Left hindlimb (tissue), 1 donor: ENCODE measurements around the gene PVALEF.

ENCODE experiments used
- DNase-seq: peaks from one replicate; pipeline ENCODE4 v3.0.0-alpha.2; 2018

The PVALEF gene

DNA sequence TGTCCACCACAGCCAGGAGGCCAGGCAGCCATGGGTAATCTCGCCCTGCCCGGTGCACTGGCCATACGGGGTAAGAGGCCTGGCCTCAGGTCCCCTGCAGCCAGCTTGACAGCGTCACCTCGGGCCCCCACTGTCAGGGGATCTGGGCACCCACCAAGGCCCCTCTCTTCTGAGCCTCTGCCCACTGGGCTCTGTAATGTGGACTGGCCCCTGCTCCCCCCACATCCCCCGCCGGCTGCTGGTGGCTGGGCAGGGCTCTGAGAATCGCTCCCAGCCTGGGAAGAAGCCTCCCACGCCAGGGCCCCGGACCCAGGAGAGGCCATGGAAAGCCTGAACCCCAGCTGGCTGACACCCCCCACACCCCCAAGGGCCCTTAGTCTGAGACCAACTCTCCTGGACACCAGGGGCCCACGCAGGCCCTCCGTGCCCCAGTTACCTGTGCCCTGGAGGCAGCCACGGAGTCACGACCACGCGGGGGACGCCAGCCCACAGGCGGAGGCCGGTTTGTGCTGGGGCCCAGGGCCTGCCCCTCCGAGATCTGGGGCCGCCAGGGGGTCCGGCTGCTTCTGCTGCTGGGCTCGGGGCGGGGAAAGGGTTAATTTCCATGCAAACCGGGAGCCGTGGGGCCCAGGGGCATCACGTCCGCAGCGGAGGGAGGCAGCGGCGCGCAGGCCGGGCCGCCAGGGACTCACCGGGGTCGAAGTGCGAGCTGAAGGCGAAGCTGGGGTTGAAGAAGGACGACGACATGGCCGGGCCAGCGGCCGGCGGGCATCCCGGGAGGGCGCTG, at the start of gene PVALEF:
Gene PVALEF, plus strand, starts transcription at position 262 of the 787 bp plus-strand sequence. CDS start 15,720 bp downstream, outside the sequence.
- peak; percentile 50 for DNase-seq

DNA sequence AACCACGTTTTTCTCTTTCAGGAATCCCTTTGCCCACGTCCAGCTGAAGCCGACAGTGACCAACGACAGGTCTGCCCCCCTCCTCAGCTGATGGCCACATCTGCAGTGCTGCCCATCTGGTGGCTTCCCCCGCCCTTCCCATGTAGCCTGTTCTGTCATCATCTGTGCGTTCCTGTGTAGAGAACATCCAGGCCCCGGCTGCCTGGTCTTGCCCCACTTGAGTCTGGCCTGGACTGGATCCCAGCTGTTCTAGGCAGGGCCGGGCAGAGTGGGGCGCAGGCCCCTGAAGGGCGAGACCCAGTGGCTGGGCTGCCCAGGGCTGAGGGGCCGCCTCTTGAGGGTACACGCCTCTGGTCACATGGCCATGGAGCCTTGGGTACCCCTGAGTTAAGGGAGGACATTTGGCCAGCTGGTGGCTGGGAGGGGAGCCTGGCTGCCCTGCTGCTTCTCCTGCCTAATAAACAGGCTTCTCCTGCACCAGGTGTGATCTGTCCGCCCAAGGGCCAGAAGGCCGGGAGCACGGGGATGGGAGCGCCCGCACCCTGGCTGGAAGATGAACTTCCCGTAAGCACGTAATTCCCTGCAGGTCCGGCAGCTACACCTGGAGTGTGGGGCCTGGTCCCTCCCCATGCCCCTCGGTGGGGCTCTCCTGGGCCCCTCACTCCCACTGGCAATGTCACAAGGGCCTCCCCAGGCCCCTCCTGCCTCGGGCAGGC, 49.4 kb upstream of the PVALEF start:
- no peak for DNase-seq

GRCh38 chr17:81116704-81117103, 48.6 kb upstream of the PVALEF start:
- no peak for DNase-seq

DNA sequence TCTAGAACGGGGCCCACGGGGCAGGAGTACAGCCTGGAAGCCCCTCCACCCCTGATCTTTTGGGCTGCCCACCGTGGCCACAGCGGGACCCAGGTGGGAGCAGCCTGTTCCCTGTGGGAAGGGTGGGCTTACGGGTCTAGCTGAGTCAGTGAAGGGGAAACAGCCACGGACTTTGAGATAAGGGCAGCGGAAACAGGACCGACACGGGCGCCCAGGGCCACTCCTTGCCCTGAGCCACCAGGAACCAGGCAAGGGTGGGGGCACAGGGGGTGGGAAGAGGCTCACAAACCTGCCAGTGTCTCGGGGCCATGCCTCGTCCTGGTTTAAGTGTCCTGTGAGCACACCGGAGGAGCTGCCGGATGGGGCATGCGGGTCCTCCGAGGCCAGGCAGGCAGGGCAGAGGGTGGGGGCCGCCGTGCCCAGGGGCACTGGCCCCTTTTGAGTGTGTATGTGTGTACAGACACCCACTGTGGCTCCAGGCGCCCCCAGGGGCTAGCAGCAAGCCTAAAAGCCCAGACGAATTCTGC, 47.6 kb upstream of the PVALEF start:
- no peak for DNase-seq

DNA sequence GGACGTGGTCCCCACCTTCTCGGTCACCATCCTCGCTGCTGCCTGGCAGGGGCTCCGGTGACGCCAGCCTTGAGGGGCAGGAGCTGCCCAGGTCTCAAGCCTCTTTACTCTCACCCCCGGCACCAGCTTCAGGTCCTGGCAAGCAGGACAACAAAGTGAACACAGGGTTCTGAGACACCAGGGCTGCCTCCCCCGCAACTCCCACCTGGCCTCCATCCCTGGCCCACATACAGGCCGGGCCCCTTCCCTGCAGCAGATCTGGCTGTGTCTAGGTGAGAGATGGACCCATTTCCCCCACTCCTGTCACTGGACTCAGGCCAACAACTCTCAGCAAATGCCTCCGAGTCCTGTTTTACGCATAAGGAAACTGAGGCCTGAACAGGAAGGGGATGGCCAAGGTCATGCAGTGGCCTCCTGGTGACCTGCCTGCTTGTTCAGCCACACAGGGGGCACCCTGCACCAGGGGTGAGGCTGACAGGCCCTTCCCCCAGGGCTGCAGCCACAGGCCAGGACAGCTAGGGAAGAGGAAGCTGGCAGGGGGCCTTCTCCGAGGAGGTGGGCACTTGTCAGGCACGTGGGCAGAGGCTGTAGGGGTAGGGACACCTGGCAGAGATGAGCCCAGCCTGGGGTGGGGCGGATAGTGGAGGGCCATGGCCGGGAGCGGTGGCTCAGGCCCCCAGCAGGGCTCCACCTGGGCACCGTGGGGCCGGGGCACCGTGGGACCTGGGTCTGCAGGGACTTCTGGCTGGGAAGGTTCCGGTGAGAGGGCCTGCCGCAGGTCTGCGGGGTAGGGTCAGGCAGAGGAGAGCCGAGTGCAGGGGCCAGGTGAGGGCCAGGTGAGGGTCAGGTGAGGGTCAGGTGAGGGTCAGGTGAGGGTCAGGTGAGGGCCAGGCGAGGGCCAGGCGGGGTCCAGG, 46.7 kb upstream of the PVALEF start:
- no peak for DNase-seq

GRCh38 chr17:81119223-81120148, 45.8 kb upstream of the PVALEF start:
- DNase-seq: peak; percentile 91

DNA sequence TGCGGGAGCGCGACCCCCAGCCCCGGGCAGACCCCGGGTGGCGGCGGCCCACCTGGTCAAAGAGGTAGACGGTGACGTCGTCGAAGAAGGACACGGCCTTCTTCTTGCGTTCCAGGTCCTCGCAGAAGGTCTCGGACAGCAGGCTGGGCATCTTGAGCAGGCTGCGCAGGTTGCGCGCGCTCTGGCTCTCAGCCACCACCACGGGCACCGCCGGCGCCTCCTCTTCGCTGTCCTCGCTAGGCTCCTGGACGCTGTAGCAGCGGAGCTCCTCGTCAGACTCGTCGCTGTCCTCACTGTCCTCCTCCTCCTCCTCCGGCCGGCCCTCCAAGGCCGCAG, 45.2 kb upstream of the PVALEF start:
- DNase-seq: no peak

GRCh38 chr17:81120695-81121621, 44.3 kb upstream of the PVALEF start:
- DNase-seq: no peak

- DNase-seq: no peak
Observed at GRCh38 chr17:81121841-81122733, 43.2 kb upstream of the PVALEF start.

DNA sequence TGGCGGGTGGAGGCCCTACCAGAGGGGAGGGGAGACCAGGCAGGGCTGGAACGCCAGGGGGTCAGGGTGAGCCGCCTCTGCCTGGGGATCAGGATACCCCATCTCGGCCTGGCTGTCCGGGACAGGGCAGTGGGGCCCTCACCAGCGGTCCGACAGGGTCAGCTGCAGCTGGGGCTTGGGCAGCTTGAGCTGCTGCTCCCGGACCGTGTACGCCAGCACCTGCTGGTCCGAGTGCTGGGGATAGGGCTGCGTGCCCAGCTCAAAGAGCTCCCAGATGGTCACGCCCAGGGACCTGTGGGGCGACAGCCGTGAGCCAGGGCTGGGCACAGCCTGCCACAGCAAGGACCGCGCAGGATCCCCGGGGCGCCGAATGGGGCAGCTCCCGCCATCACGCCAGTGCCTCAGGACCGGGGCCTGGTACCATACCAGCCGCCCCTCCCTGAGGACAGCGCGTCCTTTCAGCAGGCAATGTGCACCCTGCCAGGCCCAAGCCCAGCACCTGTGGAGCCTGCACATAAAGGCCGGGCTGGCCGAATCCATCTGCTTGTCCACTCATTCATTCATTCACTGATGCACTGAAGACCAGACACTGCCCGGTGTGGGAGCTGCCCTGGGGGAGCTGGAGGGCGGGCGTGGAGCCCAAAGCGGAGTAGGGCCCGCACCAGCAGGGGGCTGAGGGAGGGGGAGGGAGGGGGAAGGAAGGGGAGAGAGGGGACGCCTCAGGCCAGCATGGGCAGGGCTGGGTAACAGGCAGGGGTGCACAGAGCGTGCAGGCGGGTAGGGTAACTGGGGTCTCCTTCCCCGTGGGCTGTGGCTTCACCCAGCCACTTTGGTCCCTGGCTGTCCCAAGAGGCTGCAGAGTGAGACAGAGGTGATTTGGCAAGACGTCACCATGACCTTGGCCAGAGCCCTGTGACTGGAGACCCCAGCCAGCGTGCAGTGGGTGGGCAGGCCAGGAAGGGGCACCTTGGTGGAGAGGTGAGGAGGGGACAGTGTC, 42.0 kb upstream of the PVALEF start:
- DNase-seq: no peak

DNA sequence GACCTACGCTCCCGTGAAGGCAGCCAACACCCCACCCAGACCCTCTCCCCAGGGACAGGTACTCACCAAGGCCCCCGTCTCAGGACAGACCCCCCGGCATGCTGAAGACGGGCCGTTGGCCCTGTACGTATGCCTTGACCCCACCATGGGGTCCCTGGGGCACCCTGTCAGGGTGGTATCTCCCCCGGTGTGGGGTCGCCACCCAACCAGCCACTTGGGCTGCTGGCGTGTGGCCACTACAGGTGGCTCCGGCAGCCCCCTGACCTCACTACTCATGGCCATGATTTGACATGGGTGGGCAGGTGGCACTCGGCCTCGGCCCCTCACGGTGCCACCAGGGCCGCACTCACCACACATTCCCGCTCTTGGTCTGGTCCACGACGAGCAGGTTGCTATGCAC, 40.9 kb upstream of the PVALEF start:
- DNase-seq: no peak

DNA sequence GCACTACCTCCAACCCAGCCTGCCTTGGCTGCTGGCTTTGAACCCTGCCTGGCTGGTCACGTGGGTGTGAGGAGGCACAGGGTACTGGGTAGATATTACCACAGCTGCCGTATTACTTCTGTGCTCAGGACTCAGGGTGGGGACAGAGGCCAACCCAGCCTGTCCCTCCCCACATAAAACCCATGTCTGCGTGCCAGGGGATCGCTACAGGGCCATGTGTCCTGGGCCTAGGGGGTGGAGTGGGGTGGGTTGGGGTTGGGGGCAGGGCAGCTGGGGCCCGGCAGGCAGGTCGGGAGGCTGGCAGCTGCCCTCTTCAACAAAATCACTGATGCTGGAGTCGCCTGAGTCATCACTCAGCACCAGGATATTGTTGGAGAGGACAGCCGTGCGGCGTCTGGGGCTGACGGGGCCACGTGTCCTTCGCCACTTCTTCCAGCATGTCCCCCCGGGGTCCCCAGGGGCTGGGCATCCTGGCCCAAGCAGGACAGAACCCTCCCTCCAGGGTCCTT, 39.7 kb upstream of the PVALEF start:
- DNase-seq: no peak

- no peak for DNase-seq
Observed at GRCh38 chr17:81126281-81127132, 38.8 kb upstream of the PVALEF start.

GRCh38 chr17:81127133-81127455, 38.2 kb upstream of the PVALEF start:
- no peak for DNase-seq

DNA sequence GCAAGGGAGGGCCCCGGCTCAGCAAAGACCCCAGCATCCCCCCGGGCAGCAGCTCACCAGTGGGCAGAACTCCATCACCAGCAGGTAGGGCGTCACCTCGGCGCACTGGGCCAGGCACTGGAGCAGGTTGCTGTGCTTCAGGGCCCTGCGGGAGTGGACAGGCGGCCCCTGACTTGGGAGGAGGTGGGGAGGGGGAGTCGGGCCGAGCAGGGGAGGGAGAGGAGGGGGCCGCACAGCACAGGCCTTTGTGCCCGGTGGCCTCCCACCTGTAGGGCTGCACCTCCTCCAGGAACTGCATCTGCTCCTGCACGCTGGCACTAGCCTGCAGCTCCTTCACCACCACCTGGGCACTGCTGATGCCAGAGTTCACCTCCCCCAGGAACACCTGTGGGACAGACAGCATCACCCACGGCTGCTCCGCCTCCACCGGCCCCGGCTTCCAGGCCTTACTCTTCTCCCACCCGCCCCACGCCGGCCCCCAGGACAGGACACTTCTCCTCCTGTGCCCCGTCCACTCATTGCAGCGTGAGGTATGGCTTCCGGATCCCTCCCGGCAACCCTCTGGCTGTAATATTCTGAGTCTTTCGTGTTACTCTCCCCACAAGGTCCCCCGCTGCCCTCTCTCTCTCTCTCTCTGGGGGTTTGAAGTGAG, 37.7 kb upstream of the PVALEF start:
- DNase-seq: no peak

- no peak for DNase-seq
Observed at GRCh38 chr17:81128338-81128737, 37.0 kb upstream of the PVALEF start.

DNA sequence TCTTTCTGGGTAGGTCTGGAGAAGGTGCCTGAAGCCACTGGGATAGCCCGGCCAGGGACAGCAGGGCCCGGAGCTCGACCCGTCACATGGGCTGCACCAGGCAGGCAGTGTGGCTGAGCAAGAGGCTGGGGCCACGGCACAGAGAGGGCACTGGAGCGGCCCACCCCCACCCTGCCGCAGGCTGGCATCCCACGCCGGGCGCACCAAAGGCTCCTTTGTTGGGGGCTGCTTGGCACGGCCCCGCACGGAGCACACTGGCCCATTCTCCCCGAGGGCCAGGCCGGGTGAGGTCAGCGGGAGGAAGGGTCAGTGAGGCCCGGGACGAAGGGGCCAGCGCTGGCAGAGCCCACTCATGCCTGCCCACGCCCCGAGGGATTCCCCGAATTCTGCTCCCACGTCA, 36.5 kb upstream of the PVALEF start:
- DNase-seq: no peak
